Neural crest cell (in vitro differentiated cells): Measurements from ENCODE around the gene DMGDH. TPM values are rescaled to one million over a fixed set of nuclear protein-coding genes. Genes with fewer than 3 reads are reported as not detected.

Source experiments
- DNase-seq: peaks from one replicate; pipeline ENCODE4 v3.0.0; 2021; ENCODE audit warnings: low read depth, mixed read lengths, low spot score
- H3K27ac Mint-ChIP-seq: one replicate; pipeline ENCODE4 v1.8.0; 2021; ENCODE audit warnings: mild to moderate bottlenecking, mixed read lengths; ENCODE audit not compliant: unreplicated experiment
- H3K27me3 Mint-ChIP-seq: 2 replicates; pipeline ENCODE4 v1.8.0; 2021; ENCODE audit warnings: low read depth, mild to moderate bottlenecking, mixed read lengths
- H3K36me3 Mint-ChIP-seq: 2 replicates; pipeline ENCODE4 v1.8.0; 2021; ENCODE audit warnings: low read depth, mild to moderate bottlenecking, mixed read lengths
- H3K4me1 Mint-ChIP-seq: 2 replicates; pipeline ENCODE4 v1.8.0; 2021; ENCODE audit warnings: mixed read lengths
- H3K4me3 Mint-ChIP-seq: one replicate; pipeline ENCODE4 v1.8.0; 2021; ENCODE audit warnings: mild to moderate bottlenecking, mixed read lengths
- H3K9me3 Mint-ChIP-seq: 2 replicates; pipeline ENCODE4 v1.8.0; 2021; ENCODE audit warnings: mixed read lengths
- total RNA-seq: library from RNA; stranded (reverse); gene quantifications from 2 replicates; pipeline ENCODE4 v1.2.1, GENCODE V29; 2021
- TF ChIP-seq, protein P1 (sequence below): fragments of 200-600 bp; sonication (generic); conservative IDR thresholded peaks from 2 replicates; pipeline ENCODE4 v1.5.0; 2021; ENCODE audit warnings: antibody characterized with exemption, mild to moderate bottlenecking

DMGDH gene
- total RNA-seq, 1 donor from 2014 or later = not detected

DNA sequence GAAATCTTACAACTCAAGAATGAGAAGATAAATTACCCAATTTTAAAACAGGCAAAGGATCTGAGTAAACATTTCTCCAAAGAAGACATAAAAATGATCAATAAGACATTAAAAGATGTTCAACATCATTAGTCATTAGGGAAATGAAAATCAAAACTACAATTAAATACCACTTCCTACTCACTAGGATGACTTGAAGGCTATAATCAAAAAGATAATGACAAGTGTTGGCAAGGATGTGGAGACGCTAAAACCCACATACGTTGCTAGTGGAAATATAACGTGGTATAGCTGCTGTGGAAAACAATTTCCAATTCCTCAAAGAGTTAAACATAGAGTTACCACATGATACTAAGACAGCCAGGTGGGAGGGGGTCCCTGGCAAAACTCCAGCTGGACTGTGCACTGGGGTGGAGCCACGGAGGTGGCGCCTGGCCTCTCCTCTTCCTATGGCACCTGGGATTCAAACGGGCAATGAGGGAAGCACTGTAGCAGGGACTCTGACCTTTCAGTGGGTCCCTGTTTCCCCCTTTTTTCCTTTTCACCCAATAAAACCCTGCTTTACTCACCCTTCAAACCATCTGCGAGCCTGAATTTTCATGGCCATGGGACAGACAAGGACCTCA lies 90.2 kb downstream of the DMGDH start:
- Mint-ChIP-seq H3K4me1 (peaks cover 10% of the 10 kb centered on the region), H3K4me3 (no peak overlapping the region), H3K27me3 (no peaks in the 10 kb centered on the region), H3K27ac (no peak overlapping the region), H3K9me3 (no peaks in the 10 kb centered on the region), H3K36me3 (no peaks in the 10 kb centered on the region)
- no peak for DNase-seq
- TF ChIP-seq, protein P1, sequence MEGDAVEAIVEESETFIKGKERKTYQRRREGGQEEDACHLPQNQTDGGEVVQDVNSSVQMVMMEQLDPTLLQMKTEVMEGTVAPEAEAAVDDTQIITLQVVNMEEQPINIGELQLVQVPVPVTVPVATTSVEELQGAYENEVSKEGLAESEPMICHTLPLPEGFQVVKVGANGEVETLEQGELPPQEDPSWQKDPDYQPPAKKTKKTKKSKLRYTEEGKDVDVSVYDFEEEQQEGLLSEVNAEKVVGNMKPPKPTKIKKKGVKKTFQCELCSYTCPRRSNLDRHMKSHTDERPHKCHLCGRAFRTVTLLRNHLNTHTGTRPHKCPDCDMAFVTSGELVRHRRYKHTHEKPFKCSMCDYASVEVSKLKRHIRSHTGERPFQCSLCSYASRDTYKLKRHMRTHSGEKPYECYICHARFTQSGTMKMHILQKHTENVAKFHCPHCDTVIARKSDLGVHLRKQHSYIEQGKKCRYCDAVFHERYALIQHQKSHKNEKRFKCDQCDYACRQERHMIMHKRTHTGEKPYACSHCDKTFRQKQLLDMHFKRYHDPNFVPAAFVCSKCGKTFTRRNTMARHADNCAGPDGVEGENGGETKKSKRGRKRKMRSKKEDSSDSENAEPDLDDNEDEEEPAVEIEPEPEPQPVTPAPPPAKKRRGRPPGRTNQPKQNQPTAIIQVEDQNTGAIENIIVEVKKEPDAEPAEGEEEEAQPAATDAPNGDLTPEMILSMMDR = no peak

DNA sequence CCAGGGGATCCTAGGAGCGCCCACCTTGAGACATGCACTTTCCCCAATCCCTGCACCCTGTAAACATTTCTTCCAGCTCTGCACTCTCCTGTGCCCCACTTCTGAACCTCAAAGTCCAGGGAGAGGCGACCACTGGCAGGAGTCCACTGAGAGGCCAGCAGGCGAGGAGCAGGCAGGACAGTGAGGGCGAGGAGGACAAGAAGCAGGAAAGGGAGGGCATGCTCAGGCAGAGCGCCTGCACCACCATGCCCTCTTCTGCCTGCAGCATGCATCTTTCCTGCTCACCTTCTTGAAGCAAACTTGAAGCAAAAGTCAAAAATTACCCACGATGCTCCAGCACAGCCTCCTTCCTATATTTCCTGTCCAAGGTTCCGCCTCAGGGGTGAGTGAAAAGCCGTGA lies 94.4 kb downstream of the DMGDH start:
- no peak overlapping the region for H3K27ac Mint-ChIP-seq
- no peak overlapping the region for H3K4me3 Mint-ChIP-seq
- no peaks in the 10 kb centered on the region for H3K4me1 Mint-ChIP-seq
- TF ChIP-seq, protein P1 = no peak
- H3K27me3 Mint-ChIP-seq = no peaks in the 10 kb centered on the region
- no peaks in the 10 kb centered on the region for H3K36me3 Mint-ChIP-seq
- no peaks in the 10 kb centered on the region for H3K9me3 Mint-ChIP-seq
- no peak for DNase-seq

DNA sequence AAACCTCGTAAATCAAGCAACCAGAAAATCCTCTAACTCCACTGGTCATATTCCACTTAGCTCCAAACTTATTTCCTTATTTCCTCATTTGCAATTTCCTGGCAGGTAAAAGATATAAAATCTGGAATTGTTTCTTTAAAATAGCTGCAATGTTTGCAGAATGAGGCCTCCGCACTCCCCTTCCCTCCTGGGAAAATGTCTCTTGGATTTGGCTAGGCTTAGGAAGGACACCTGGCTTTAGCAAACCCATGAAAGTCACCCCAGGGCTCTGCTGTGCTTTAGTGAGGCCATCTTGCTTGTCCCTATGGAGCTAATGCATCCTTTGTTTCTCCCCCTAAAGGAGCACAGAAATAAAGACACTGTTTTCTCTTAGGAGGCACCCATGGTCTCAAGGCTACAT lies 94.9 kb downstream of the DMGDH start:
- Mint-ChIP-seq H3K36me3 (no peaks in the 10 kb centered on the region), H3K9me3 (no peaks in the 10 kb centered on the region), H3K27ac (no peak overlapping the region), H3K27me3 (no peaks in the 10 kb centered on the region), H3K4me1 (no peaks in the 10 kb centered on the region), H3K4me3 (no peak overlapping the region)
- DNase-seq = no peak
- TF ChIP-seq, protein P1 = no peak

DNA sequence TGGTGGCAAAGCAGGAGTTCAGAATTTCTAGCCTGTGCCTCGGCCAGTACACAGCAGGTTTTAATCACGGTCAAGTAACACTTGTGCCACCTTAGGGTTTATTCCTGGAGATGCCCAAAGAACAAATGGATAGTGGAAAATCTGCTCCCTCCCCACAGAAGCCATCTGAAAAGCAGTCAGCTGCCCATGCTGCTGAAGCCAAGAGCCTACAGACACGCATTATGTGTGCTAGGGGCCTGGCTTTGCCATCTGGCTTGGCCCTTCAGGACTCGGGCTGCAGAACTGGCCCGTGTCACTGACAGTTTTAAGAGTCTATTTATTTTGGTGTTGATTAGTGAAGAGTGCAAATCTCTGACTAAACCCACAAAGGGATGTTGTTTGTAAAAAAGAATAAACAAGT lies 95.5 kb downstream of the DMGDH start:
- Mint-ChIP-seq H3K27me3 (no peaks in the 10 kb centered on the region), H3K27ac (no peak overlapping the region), H3K4me3 (no peak overlapping the region), H3K9me3 (no peaks in the 10 kb centered on the region), H3K4me1 (no peaks in the 10 kb centered on the region), H3K36me3 (no peaks in the 10 kb centered on the region)
- DNase-seq = no peak
- TF ChIP-seq, protein P1 = no peak

DNA sequence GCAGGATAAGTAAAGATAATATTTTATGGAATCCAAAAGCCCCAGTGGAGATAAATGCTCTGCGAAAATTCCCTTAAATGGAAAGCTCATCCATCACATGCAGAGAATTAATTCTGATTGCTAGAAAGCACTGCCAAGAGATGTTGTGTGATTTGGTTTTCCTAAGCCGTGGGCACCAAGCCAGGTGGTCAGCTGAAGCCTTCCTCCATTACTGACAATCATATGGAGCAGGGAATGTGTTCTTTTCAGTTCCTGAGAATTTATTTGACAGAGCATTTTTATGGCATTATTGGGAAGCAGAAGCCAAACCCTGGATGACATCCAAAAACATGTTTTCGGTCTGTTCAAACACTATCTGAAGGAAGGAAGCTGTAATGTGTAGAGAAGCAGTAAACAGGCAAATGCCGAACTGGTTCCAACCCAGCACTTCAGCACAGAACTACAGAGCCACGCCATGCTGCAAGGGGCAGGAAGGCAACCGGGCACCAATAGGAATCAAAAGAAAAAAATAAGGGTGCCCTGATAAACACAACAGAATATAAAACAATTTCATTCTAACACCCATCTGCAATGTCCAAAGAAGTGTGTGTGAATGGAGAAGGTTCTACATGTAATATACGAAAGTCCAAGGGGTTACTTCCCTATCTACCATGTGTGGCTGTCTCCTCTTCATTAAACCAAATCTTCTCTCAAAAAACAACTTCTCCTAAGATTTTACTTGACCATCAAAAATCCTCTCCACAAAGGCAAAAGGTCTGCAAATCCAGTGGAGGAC lies 96.6 kb downstream of the DMGDH start:
- Mint-ChIP-seq H3K27ac (no peak overlapping the region), H3K4me1 (no peaks in the 10 kb centered on the region), H3K27me3 (no peaks in the 10 kb centered on the region), H3K9me3 (no peaks in the 10 kb centered on the region), H3K4me3 (no peak overlapping the region), H3K36me3 (peaks cover 2% of the 10 kb centered on the region)
- TF ChIP-seq, protein P1 = no peak
- no peak for DNase-seq
